Stimulated activated CD8-positive, alpha-beta memory T cell treated with anti-CD3 and anti-CD28 coated beads, Interleukin-7, amount 100 ng/mL, for 4 hours (primary cell): ENCODE measurements around the gene CCDC61.

ENCODE experiments used
- DNase-seq, 2 donors: peaks; one replicate each; pipeline ENCODE4 v3.0.0-alpha.2; 2020; ENCODE audit warnings: low read depth in 2 of 2

The CCDC61 gene, protein sequence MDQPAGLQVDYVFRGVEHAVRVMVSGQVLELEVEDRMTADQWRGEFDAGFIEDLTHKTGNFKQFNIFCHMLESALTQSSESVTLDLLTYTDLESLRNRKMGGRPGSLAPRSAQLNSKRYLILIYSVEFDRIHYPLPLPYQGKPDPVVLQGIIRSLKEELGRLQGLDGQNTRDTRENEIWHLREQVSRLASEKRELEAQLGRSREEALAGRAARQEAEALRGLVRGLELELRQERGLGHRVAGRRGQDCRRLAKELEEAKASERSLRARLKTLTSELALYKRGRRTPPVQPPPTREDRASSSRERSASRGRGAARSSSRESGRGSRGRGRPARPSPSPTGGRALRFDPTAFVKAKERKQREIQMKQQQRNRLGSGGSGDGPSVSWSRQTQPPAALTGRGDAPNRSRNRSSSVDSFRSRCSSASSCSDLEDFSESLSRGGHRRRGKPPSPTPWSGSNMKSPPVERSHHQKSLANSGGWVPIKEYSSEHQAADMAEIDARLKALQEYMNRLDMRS

DNA sequence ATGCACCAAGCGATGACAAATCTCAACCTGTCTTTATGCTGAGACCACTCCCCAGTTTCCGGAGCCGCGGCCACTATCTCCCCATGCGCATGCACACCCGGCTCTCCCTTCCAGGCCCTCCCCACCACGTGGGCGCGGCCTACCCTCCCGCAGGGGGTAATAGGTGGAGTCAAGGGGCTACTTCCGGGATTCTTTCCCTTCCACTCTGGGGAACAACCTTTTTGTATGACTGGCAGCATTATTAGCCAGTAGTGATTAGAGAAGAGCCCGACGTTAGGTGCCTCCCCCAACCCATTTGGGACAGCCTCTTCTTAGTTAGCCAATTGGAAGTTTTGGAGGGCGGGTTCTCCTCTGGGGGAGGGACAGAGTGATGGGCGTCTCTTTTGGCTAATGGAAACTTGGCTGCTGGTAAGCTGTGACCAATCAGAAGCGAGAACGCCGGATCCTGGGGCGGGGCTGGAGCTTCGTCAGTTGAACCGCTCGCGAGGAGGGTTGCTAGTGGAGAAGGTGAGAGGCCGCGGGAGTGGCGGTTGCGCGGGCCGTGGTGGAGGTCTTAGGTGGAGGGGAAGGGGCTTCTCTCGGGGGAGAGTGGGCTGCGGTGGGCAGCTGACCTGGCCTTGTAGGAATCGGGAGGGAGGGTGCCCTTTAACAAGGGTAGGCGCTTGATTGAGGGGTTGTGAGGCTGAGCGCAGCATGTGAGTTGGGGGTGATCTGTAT lies at the start of gene CCDC61:
Gene CCDC61 (plus strand): TSS at position 470 of the 717 bp plus-strand sequence. CDS start 7,552 bp downstream, outside the sequence.
- peak; percentile 89 to 96 for DNase-seq

DNA sequence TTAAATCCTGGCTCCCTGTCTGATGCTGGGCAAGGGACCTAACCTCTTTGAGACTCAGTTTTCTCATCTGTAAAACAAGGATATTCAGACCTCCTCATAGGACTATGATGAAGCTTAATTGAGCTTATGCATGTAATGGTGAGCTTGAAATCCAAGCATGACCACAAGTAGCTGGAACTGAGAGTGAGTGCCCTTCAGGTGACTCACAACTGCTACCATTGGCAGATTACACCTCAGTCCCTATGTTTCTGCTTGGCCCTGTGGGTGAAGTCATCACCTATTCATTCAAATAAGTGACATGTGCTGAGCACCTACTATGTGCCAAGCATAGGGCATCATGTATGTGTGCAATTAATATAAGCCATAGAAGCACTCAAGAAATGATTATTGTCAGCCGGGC lies 47.3 kb upstream of the CCDC61 start:
- DNase-seq: no peak

DNA sequence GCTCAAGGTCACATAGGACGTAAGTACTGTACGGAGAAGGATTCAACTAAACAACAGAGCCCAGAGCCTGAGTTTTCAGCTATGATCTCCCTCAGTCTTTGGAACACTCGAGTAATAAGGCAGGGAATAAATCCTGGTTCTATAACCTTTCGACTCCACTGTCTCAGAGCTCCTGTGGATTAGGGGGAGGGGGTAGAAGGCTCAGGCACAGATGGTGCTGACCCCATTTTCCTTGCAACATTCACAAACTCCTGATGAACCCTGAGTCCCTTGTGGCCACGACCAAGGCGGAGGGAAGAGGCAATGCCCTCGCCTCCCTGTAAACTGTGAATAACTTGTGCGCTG lies 43.0 kb upstream of the CCDC61 start:
- DNase-seq: no peak

DNA sequence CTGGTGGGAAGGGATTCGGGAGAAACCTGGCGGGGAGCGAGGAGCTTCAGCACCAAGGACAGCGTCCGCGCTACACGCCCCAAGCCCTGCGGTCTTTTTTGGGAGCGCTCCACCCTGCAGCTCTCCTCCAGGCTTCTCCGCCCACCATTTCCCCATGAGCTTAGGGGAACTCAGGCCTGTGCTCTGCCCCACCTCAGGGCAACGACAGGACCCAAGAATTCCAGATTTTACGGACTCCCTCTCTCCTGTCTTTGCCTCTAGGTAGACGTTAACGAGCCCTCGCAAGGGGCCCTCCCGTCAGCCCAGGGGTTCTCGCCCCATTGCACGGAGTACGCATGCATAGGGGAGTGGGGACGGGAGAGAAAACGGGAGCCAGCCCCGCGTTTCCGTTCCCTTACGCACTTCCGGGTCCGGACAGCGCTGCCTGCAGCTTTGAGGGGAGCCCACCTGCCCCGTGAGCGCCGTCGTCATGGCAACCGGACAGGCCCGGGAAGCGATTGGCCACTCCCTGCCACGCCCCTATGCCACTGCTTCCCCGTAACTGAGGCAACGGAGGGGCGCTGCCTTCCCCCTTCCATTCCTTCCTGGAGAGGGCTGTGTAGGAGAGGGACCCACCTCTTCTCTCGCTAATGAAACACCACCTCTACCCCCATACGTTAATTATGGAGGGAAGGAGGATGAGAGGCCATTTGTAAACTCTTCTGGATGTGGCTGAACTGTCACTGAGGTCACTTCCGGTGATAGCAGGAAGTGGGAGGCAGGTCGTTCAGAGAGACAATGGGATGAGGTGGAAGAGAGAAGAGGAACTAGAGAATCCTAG lies 42.4 kb upstream of the CCDC61 start:
- DNase-seq: no peak

DNA sequence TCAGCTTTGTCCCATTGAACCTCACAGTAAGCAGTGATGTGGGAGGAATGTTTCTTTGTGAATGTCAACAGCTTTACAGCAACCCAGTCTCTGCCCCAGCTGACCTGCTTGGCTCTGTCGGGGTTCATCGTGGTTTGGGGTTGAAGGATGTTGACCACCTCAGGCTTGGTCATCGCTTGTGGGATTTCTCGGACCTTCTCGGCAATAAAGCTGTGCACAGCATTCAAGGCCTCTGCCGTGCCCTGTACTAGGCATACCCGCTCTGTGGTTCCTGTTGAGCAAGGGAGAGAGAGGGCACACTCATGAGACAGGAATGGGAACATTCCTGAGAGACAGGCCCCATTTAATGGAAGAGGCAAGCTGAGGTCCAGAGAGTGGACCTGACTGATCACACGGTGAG lies 41.6 kb upstream of the CCDC61 start:
- DNase-seq: no peak

DNA sequence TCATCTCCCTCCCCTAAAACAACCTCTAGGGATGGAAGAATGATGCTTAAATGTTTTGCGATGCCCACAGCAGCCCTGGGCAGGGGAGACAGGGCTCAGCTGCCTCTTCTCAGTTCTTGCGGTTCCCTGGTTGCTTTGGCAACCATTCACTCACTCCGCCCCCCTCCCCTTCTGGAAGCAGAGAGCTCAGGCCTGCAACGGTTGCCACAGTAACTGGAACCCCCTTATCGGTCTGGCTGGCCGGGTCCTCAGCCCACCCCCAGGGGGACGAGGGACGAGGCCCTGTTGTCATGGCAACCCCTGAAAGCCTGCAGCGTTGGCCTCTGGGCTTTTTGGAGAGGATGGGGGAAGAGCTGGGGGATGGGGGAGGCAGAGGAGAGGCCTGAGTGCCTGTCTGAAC lies 41.1 kb upstream of the CCDC61 start:
- no peak for DNase-seq

DNA sequence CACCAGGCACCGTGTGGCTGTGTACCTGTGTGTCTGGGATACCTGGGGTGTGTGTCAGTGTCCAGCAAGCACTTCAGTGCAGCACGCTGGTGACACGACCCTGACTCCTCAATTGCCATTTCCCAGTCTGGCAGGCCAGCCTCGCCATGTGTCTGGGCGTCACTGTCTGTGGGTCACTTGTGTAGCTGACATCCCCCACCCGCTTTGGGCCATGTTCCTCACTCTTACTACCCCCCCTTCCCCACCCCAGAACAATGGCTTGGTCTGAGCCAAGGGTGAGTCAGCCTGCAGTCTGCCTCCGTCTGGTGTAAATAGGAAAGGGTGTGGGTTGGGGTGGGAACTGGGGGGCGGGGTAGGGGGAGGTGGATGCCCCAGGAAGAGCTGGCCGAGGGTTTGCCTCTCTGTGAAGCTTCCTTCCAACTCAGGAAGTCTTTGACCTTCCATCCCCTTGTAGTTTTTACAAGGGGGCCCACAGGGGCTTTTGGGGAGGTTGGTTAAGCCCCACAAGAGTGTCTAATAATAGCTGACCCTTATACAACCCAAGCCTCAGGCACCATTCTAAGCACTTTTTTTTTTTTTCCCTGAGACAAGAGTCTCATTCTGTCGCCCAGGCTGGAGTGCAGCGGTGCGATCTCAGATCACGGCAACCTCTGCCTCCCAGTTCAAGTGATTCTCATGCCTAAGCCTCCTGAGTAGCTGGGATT lies 39.2 kb upstream of the CCDC61 start:
- no peak for DNase-seq

DNA sequence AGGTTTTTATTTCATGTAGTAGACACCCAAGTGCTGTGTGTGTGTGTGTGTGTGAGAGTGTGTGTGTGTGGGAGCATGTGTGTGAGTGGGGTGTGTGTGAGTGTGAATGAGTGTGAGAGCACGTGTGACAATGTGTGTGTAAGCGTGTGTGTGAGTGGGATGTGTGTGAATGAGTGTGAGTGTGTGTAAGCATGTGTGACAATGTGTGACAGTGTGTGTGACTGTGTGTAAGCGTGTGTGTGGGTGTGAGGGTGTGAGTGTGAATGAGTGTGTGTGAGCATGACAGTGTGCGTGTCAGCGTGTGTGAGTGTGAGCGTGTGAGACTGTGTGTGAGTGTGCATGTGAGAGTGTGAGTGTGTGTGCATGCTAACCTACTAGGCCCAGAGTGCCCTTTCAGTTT lies 36.9 kb upstream of the CCDC61 start:
- no peak for DNase-seq

DNA sequence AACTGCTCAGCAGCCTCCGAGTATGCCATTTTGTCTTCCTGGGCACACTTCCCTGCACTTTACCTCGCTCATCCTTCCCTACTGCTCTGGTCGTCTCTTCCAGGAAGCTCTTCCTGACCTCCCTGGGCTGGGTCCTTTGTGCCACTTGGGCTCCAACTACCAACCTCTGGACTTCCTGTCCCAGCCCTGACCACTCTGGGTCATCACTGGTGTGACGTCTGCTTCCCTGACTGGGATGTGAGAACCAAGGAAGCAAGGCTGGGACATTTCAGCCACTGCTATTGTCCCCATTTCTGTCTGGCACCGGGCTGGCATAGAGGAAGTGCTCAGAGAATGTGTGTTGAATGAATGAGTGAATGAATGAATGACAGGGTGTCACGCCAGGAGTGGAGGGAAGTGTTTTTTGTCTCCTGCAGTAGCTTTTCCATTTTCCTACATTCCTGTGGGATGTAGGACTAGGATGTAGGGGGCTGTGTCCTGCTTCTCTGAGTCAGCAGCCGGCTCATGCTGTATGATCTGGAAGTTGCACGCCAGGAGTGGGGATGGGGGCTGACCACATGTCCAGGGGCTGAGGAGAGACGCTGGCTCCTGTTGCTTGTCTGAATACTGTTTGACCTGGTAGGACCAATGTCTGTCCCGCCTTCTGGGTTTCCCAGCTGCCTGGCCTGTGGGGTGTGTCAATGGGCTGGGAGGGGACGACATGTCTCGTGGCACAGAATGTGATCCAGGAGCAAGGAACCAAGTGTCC lies 36.3 kb upstream of the CCDC61 start:
- DNase-seq: no peak

DNA sequence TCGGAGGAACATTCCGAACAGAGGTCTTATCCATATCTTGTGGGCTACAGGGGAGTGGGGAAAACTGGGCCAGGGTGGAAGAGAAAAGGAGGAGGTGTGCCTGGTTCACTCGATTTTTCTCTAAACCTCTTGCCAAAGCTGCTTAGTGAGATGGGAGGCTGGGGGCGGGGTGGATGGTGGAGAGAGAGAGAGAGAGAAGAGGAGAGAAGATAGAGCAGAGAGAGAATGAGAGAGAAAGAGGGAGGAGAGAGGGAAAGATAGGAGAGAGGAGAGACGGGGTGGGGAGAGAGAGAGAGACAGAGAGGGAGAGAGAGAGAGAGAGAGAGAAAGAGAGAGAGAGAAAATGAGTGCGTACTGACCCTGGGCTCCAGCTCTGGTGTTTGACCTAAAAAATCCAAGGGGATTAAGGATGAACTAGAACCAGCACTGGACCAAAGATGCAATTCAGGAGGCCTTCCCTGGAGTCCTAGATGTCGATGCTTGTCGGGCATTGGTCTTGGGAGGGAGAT lies 35.7 kb upstream of the CCDC61 start:
- DNase-seq: no peak

DNA sequence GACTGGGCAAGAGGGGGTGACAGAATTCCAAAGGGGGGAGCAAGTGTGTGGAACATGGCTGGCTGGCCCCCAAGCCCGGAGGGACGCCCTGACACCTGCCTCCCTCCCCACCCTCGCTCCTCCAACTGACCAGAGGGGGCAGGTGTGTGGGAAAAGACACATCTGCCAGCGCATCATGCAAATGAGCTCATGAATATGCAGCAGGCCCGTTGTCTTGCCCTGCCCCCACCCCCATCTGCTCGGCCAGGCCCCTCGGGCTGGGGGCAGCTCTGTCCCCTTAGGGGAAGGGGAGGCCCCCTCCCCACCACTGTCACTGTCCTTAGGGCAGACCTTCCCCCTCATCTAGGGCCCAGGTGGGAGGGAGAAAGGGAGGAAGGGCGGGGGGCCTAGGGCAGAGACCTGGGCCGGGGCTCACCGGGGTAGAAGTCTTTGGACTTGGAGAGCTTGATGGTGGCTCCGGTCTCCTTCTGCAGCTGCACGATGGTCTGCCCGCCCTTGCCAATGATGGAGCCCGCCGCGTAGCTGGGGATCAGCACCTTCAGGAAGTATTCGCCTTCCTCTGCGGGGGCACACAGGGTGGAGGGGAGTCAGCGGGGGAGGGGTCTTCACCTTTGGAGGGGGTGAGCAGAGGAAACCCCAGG lies 34.6 kb upstream of the CCDC61 start:
- no peak for DNase-seq

DNA sequence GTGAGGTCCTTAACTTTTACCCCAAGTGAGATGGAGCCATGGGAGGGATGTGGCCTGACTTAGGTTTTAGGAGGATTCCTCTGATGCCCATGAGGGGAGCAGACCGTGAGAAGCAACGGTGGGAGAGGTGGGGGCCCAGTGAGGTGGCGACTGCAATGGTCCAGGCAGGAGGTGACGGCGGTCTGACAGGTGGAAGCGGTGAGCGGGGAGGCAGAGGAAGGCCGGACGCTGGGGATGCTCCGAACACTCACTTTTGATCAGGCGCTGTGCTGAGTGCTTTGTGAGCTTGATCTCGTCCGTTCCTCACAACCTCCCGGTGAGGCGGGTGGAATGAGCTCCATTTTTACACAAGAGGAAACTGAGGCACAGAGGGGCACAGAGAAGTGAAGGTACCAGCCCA lies 33.2 kb upstream of the CCDC61 start:
- DNase-seq: no peak

DNA sequence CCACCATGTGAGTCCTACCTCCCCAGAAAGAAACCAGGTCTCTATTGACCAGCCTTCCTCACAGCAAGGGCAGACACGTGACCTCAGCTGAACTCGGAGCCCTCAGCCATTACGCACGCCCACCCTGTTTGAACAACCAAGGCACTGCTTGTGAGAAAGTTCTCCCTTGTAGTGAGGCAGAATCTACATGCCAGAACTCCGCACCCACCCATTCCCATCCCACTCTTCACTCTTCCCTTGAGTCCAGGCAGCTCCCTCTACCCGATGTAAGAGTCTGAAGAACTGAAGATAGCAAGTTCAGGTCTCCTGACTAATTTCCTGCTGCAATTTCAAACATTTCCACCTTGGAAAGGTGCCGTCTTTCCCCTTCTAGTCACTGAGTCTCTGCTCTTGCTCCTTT lies 28.0 kb upstream of the CCDC61 start:
- DNase-seq: no peak

DNA sequence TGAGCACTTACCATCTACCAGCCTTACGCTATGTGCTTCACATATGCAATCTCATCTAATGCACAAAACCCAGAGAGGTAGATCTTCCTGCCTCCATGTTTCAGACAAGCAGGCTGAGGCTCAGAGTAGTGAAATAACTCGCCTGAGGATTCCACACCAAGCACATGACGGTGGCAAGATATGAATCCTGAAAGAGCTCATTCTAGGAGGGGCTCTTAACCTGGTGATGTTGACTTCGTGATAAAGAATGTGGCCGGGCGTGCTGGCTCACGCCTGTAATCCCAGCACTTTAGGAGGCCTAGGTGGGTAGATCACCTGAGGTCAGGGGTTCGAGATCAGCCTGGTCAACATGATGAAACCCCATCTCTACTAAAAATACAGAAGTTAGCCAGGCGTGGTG lies 26.6 kb upstream of the CCDC61 start:
- no peak for DNase-seq

DNA sequence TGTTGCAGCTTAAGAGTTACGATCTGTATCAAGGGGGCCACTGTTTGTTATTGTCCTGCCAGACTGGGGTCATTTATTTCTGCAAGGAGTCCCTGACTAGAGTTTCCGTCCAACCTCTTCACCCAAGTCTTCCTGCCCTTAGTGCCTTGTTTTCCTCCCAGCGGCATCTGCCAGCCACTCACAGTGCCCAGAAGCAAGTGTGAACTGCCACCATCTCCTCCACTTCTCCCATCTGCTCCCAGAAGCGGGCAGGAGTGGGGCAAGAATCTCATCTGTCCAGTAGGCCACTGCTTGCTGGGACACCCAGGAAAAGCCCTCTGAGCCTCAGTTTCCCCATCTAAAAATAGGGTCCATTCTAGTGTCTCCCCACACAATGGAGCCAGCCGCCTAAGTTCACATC lies 25.6 kb upstream of the CCDC61 start:
- no peak for DNase-seq

DNA sequence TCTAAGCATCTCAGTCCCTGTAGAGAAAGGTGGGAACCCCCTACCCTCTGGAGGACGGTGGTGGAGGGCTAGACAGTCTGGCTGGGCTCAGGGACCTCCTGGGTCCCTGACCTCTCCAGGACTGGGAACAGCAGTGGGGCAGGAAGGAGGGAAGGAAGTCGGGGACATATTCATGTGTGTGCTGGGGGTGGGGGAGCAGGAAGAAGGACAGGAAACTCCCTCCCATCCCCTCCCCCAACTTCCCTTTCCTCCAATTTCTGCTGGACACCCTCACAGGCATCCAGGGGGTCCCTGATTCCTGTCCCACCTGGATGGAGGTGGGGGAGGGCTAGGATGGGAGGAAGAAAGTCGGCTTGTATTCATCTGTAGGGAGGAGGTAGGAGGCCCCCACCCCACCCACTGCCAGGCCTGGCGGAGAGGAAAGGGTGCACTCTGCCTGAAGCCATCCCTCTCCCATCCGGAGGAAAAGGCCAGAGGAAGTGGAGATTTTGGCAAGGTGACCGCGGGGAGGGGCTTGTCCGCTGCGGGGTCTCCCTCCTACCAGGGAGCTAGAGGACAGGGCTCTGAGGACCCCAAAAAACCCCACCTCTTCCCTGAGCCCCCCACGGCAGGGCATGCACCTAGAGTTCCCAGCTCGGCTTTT lies 23.9 kb upstream of the CCDC61 start:
- no peak for DNase-seq

DNA sequence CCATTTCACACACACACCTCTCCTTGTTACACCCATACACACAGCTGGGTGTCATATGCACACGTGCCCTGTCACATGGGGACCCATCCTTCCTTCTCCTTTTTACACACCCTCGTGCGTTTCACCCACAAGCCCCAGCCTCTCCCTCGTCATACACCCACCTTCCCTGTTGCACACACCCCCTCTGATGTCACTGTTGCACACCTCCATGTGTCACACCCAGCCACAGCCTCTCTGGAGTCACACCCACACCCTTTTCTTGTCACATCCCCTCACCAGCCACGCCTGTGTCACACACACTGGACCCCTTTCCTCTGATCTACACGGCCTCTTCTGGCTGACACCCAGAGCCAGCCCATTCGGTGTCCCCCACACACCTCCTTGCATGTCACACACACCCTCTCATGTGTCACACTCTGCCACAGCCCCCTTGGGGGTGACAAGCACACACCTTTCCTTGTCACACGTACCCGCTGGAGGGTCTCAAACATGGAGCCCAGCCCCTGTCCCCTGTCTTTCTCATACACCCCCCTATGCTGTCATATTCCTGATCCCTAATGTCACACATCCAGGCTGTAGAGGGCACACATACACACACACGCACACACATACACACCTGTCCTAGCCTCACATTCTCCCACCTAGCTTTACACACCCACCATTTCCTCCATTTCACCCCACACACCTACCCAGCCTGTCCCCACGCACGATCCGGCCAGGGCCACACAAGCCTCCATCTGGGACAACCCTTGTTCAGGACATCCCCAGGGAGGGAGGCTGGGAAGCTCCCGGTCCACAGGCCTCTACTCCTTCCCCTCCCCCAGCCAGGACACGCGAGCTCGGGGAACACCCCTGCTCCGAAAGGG lies 23.0 kb upstream of the CCDC61 start:
- peak; percentile 30 to 48 for DNase-seq

DNA sequence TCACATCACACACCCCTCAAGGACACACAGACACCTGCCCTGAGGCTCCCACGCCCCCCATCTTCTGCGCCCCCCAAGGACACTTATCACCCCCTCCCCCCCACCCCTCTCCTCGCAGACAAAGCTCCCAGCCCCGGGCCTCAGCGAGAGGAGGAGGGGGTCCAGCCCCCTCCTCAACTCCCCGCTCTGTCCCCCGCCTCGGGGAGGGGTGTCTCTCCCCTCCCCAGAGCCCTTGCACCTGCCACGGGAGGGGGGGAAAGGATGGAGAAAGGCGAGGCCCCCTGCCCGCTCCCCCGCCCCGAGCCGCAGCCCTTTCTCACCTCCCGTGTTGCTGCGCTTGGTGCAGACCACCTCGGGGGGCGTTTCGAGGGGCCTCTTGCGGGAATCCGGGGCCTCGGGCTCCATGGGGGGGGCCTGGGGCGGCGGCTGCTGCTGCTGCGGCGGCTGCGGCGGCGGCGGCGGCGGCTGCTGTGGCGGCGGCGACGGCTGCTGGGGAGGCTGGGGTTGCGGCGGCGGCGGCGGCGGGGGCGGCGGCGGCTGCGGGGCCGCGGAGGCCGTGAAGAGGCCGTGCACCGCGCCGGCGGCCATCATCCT lies 22.2 kb upstream of the CCDC61 start:
- no peak for DNase-seq
